WTC11 (cell line): Measurements from ENCODE around the gene AZU1.

Experiments
- CBFB ChIP-seq: sonication (generic); formaldehyde crosslinking; IDR thresholded peaks from 2 replicates; pipeline ENCODE4 v1.8.1; 2022; ENCODE audit warnings: mild to moderate bottlenecking, low read depth, missing genetic modification reagents
- JUN ChIP-seq: sonication (generic); formaldehyde crosslinking; IDR thresholded peaks from 2 replicates; pipeline ENCODE4 v1.8.0; 2023; ENCODE audit warnings: mild to moderate bottlenecking, missing genetic modification reagents
- NR2C2 ChIP-seq: sonication (generic); formaldehyde crosslinking; IDR thresholded peaks from 2 replicates; pipeline ENCODE4 v1.8.0; 2022; ENCODE audit warnings: mild to moderate bottlenecking, missing genetic modification reagents
- ZNF263 ChIP-seq: sonication (generic); formaldehyde crosslinking; IDR thresholded peaks from 2 replicates; pipeline ENCODE4 v1.8.1; 2022; ENCODE audit warnings: low read depth, mild to moderate bottlenecking, moderate library complexity, missing genetic modification reagents
- ZNF416 ChIP-seq: fragments of 250-450 bp; sonication (Bioruptor Pico); IDR thresholded peaks from 2 replicates; pipeline ENCODE4 v1.9.0; 2021; ENCODE audit warnings: mild to moderate bottlenecking, inconsistent platforms
- TF ChIP-seq, protein P1 (sequence below): fragments of 200-600 bp; IDR thresholded peaks from 2 replicates; pipeline ENCODE4 v1.8.0; 2022; ENCODE audit warnings: antibody characterized with exemption
- TF ChIP-seq, protein P2 (sequence below): fragments of 250-450 bp; sonication (Bioruptor Pico); IDR thresholded peaks from 2 replicates; pipeline ENCODE4 v2.1.2; 2022; ENCODE audit warnings: mild to moderate bottlenecking, moderate library complexity
- TF ChIP-seq, protein P3 (sequence below): sonication (generic); formaldehyde crosslinking; IDR thresholded peaks from 2 replicates; pipeline ENCODE4 v1.8.0; 2022; ENCODE audit warnings: mild to moderate bottlenecking, missing genetic modification reagents
- TF ChIP-seq, protein P4 (sequence below): sonication (generic); formaldehyde crosslinking; conservative IDR thresholded peaks from 2 replicates; pipeline ENCODE4 v1.8.1; 2022; ENCODE audit warnings: mild to moderate bottlenecking, missing genetic modification reagents
- TF ChIP-seq, protein P5 (sequence below): sonication (generic); formaldehyde crosslinking; IDR thresholded peaks from 2 replicates; pipeline ENCODE4 v1.8.1; 2022; ENCODE audit warnings: low read depth, missing genetic modification reagents, borderline replicate concordance
- TF ChIP-seq, protein P6 (sequence below): sonication (generic); formaldehyde crosslinking; IDR thresholded peaks from 2 replicates; pipeline ENCODE4 v1.8.1; 2023; ENCODE audit warnings: mild to moderate bottlenecking, missing genetic modification reagents, moderate library complexity

DNA sequence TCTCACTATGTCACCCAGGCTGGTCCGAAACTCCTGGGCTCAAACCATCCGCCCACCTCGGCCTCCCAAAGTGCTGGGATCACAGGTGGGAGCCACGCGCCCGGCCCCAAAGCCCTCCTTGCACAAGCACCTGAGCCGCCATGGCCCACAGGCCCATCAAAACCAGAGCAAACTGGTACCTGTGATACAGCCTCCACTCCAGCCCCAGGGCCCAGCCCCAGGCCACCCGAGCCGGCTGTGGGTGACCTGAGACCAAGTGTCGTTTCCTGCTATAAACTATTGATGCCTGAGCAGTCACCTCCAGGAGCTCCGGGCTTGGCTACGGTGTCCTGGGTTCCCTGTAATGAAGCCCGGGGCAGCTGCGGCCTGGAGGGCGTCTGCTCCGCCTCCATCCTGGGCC, 40.1 kb upstream of the AZU1 start:
- no peak for TF ChIP-seq CBFB
- no peak for TF ChIP-seq ZNF416 (CRISPR knock-in tag)
- TF ChIP-seq, protein P1, sequence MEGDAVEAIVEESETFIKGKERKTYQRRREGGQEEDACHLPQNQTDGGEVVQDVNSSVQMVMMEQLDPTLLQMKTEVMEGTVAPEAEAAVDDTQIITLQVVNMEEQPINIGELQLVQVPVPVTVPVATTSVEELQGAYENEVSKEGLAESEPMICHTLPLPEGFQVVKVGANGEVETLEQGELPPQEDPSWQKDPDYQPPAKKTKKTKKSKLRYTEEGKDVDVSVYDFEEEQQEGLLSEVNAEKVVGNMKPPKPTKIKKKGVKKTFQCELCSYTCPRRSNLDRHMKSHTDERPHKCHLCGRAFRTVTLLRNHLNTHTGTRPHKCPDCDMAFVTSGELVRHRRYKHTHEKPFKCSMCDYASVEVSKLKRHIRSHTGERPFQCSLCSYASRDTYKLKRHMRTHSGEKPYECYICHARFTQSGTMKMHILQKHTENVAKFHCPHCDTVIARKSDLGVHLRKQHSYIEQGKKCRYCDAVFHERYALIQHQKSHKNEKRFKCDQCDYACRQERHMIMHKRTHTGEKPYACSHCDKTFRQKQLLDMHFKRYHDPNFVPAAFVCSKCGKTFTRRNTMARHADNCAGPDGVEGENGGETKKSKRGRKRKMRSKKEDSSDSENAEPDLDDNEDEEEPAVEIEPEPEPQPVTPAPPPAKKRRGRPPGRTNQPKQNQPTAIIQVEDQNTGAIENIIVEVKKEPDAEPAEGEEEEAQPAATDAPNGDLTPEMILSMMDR = no peak
- TF ChIP-seq, protein P2, sequence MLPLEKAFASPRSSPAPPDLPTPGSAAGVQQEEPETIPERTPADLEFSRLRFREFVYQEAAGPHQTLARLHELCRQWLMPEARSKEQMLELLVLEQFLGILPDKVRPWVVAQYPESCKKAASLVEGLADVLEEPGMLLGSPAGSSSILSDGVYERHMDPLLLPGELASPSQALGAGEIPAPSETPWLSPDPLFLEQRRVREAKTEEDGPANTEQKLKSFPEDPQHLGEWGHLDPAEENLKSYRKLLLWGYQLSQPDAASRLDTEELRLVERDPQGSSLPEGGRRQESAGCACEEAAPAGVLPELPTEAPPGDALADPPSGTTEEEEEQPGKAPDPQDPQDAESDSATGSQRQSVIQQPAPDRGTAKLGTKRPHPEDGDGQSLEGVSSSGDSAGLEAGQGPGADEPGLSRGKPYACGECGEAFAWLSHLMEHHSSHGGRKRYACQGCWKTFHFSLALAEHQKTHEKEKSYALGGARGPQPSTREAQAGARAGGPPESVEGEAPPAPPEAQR = no peak
- TF ChIP-seq JUN (CRISPR knock-in tag) = no peak
- TF ChIP-seq, protein P3, sequence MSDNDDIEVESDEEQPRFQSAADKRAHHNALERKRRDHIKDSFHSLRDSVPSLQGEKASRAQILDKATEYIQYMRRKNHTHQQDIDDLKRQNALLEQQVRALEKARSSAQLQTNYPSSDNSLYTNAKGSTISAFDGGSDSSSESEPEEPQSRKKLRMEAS (CRISPR knock-in tag) = no peak
- TF ChIP-seq, protein P4, sequence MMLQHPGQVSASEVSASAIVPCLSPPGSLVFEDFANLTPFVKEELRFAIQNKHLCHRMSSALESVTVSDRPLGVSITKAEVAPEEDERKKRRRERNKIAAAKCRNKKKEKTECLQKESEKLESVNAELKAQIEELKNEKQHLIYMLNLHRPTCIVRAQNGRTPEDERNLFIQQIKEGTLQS (CRISPR knock-in tag) = no peak
- no peak for TF ChIP-seq ZNF263 (CRISPR knock-in tag)
- TF ChIP-seq, protein P5, sequence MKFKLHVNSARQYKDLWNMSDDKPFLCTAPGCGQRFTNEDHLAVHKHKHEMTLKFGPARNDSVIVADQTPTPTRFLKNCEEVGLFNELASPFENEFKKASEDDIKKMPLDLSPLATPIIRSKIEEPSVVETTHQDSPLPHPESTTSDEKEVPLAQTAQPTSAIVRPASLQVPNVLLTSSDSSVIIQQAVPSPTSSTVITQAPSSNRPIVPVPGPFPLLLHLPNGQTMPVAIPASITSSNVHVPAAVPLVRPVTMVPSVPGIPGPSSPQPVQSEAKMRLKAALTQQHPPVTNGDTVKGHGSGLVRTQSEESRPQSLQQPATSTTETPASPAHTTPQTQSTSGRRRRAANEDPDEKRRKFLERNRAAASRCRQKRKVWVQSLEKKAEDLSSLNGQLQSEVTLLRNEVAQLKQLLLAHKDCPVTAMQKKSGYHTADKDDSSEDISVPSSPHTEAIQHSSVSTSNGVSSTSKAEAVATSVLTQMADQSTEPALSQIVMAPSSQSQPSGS = no peak
- no peak for TF ChIP-seq NR2C2 (CRISPR knock-in tag)
- TF ChIP-seq, protein P6, sequence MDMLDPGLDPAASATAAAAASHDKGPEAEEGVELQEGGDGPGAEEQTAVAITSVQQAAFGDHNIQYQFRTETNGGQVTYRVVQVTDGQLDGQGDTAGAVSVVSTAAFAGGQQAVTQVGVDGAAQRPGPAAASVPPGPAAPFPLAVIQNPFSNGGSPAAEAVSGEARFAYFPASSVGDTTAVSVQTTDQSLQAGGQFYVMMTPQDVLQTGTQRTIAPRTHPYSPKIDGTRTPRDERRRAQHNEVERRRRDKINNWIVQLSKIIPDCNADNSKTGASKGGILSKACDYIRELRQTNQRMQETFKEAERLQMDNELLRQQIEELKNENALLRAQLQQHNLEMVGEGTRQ (CRISPR knock-in tag) = no peak
